Mucosa of gallbladder (tissue), 1 donor: ENCODE results near the gene CAMK2N2. TPM values are rescaled to one million over a fixed set of nuclear protein-coding genes. Genes with fewer than 3 reads are reported as not detected.

ENCODE experiments used
- DNase-seq: peaks from one replicate; pipeline ENCODE4 v3.0.0-alpha.2; 2020; ENCODE audit warnings: low spot score
- total RNA-seq: library from RNA; stranded (reverse); gene quantifications from one replicate; pipeline ENCODE4 v1.2.1, GENCODE V29; 2021
- donor health status: DM: no; HTN: no; CAD: no.

Gene CAMK2N2
- 0.40 TPM for total RNA-seq

DNA sequence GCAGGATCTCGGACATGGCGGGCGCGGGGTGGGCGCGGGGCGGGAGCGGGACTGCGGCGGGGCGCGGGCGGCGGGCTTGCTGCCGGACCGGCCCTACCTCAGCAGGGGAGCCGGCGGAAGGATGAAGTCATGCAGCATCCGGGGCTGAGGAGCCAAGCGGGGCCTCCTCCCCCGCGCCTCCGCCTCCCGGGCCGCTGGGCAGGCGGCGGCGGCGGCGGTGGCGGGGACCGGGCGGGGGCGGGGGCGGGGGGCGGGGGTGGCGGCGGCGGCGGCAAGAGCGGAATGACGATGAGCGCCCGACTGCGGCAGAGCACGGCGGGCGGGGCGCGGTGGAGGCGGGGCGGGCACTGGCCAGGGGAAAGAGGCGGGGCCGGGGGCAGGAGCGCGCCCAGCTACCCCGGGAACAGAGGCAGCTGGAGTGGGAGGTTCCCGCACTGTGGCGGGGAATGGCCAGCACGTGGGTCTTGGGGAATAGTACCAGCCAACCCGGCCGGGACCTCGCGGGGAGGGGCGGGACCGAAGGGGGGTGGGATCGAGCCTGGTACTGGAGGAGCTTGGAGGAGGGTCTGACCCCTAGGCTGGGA, at the start of gene CAMK2N2:
CAMK2N2 (minus strand) TSS at position 284 of the 584 bp plus-strand sequence; CDS start at position 16, 268 bp downstream.
- DNase-seq: no peak

DNA sequence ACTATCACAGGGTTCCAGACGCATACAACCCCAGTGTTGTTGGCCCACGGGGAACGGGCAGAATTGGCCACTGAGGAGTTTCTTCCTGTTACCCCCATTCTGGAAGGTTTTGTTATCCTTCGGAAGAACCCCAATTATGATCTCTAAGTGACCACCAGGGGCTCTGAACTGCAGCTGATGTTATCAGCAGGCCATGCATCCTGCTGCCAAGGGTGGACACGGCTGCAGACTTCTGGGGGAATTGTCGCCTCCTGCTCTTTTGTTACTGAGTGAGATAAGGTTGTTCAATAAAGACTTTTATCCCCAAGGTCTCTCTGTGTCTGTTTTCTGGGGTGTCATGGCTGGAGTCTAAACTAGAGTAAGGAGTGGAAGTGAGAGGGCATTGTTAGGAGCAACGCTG, 47.4 kb upstream of the CAMK2N2 start:
- no peak for DNase-seq

DNA sequence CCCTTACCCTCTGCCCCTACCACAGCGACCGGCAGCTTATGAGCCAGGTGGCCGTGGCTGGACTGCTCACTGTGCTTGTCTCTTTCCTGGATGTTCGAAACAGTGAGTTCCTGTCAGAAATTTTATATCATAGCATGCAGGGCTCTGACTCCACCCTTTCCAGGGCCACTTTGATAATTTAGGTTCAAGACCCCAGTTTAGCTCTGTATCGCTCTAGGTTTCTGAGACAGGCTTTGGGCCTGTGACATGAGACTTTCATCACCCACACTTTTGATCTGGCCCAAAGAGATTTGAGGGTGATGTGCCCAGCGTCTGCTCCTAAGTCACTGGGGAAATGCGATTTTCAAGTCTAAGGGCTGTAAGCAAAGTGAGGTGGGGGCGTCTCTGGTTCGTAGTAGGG, 46.6 kb upstream of the CAMK2N2 start:
- no peak for DNase-seq

GRCh38 chr3:184306341-184306972, 45.1 kb upstream of the CAMK2N2 start:
- DNase-seq: no peak

GRCh38 chr3:184305577-184305976, 44.2 kb upstream of the CAMK2N2 start:
- no peak for DNase-seq

GRCh38 chr3:184300378-184300720, 39.0 kb upstream of the CAMK2N2 start:
- no peak for DNase-seq

DNA sequence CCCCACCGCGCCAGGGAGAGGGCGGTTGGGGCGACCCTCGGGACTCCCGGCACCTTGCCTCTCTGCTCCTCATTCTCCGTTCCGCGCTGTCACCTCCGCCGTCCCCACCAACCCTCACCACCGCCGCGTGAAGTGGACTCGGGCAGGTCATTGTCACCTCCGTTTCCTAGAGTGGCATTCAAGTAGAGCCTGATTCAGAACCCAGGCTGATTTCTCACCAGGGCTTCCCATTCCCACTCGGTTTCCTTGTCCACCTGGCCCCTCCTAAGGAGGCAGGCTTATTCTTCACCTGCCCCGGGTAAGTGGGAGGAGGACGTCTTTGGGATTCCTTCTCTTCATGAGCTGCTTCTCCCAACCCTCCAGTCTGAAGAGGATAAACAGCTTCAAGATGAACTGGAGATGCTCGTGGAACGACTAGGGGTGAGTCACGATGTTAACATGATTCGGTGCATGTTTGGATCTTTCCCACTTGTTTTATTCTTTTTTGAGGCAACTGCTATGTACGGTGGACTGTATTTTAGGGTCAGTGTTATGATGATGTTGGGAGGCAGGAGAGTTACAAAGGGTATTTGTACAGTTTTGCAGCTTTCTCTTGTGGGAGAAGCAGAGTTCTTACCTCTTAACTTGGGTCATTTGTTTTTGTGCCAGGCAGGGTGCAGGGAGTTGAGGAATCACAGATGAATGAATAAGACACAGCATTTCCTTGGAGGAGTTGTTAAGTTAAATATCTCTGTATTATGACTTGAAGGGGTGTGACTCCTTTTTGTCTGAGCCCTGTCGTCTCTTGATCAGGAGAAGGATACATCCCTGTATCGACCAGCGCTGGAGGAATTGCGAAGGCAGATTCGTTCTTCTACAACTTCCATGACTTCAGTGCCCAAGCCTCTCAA, 38.4 kb upstream of the CAMK2N2 start:
- DNase-seq: no peak

DNA sequence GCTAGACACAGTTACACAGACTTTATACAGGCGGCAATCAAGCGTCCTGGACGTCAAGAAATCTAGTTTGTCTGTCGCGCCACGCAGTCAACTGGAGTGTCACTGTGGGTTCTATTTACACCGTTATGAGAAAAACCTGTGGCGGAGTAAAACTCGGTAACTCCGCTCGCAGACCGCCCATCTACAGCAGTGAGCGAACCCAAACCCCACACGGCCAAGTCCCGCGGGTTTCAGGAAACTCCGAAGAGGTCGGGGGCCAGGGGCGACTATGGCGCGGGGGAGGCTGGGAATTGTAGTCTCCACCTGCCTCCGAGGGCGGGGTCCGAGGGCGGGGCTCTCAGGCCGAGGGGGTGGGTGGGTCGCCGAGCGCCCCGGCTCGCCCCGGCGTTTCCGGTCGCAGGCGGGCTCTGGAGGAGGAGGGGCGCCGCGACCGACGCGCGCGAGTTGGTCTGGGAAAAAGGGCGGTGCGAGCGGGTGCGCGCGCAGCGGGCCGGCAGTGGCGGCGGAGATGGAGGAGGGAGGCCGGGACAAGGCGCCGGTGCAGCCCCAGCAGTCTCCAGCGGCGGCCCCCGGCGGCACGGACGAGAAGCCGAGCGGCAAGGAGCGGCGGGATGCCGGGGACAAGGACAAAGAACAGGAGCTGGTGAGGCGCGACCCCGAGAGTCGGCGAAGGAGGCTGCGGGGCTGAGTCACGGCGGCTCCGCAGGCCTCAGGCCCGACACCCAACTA, 37.6 kb upstream of the CAMK2N2 start, which contains the start of gene PSMD2:
PSMD2 (plus strand) TSS at position 483 of the 729 bp plus-strand sequence; CDS start at position 509, 26 bp downstream.
- DNase-seq: peak; percentile 97

- no peak for DNase-seq
Observed at GRCh38 chr3:184296616-184297015, 35.3 kb upstream of the CAMK2N2 start.

DNA sequence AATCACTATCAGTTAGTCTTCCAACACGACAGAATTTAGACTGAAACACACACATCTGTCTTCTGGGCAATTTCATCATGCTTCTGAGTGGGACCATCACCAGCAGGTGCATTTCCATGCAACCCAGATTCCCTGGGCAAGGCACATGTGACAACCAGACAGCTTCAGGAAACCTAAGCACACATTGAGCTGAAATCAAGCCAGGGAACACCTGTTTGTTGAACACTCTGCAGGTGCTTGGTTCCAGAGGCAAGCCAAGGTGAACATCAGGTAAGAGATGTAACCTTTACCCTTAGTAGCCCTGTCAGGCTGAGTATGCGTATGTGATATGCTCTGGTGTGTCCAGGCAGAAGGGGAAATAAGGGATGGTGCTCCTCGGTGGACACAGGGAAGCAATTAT, 34.4 kb upstream of the CAMK2N2 start:
- no peak for DNase-seq

DNA sequence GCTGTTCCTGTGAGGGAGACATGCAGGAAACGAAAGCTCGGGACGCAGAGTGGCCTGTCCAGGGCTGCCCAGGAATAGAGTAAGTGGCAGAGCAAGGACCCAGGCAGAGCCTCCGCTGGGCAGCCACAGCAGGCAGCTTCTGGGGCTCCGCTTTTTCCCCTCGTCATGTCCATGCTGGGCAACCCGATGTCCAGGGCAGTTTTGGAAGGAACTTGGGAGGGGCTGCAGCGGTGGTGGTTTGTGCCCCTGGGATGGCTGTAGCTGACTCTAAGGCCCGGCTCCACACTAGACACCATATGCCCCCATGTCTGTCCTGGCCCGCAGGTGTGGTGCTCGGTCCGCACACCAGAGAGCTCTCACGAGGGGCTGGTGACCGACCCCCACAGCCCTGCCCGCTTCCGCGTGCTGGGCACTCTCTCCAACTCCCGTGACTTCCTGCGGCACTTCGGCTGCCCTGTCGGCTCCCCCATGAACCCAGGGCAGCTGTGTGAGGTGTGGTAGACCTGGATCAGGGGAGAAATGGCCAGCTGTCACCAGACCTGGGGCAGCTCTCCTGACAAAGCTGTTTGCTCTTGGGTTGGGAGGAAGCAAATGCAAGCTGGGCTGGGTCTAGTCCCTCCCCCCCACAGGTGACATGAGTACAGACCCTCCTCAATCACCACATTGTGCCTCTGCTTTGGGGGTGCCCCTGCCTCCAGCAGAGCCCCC, 30.5 kb upstream of the CAMK2N2 start:
- no peak for DNase-seq

GRCh38 chr3:184291044-184291737, 29.8 kb upstream of the CAMK2N2 start:
- DNase-seq: no peak

DNA sequence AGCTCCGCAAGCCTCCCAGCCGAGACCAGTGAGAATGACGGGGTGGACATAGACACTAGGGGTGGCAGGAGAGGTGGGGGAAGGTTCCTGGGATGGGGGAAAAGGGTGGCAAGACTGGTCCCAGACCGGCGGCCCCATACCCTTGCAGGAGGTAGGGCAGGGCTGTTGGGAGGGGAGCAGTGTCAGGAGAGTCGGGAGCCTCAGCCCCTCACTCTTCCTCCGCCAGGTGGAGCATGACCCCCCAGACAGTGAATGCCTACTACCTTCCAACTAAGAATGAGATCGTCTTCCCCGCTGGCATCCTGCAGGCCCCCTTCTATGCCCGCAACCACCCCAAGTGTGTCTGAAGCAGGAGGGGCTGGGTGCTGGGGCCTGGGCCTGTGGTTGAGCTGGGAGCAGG, 29.0 kb upstream of the CAMK2N2 start:
- no peak for DNase-seq

- DNase-seq: peak; percentile 36
Observed at GRCh38 chr3:184289426-184289938, 28.1 kb upstream of the CAMK2N2 start.

DNA sequence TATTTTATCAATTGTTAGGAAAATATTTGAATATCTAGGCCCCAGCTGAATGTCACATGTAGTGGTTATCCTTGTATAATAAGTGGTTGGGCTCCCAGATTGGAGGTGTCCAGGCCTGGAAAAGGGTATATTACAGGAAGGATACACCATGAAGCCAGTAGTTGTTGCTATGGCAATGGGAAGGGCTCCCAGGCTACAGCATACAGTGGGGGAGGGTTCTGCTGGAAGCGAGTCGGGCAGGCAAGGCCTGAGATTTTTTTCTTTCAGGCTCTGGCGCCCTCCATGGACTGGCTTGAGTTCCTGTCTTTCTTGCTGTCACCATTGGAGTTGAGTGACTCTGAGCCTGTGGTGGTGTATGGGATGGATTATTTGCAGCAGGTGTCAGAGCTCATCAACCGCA, 23.3 kb upstream of the CAMK2N2 start:
- DNase-seq: no peak

GRCh38 chr3:184283681-184284080, 22.3 kb upstream of the CAMK2N2 start:
- no peak for DNase-seq

DNA sequence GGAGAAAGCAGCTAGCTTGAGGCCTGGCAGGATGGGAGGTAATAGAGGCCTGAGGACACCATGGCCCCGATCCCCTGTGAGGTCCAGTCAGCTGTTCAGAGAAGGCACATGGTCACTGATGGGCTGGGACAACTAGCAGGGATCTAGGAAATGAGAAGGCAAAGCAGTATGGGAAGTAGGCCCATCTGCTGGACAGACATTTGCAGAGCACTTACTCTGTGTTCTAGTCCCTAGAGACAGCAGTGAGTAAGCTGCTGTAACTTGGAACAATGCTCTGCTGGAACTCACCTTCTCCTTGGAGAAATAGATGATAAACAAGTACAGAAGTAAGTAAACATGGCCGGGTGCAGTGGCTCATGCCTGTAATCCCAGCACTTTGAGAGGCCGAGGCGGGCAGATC, 21.6 kb upstream of the CAMK2N2 start:
- DNase-seq: no peak

DNA sequence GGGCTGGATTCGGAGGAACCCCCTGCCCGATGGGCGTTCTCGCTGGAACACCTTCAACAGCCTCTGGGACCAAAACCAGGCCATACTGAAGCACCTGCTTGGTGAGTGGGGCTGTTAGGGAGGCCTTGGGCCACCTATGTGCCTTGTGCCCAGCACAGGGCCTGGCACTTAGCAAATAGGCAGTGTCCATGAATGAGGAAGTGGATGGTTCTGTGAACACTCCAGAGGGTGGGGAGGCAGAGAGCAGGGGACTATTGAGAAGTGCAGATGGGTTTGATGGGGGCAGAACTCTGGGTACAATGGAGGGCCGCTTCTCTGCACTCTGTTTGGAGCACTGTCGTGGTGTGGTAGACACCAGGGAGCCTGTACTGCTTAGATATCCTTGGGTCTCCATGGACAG, 16.0 kb upstream of the CAMK2N2 start:
- no peak for DNase-seq

- DNase-seq: no peak
Observed at GRCh38 chr3:184275961-184276910, 14.9 kb upstream of the CAMK2N2 start, which contains the start of gene ECE2. TSS of gene ECE2 (plus strand) at chr3:184276022. CDS start at chr3:184276154, 132 bp downstream.

DNA sequence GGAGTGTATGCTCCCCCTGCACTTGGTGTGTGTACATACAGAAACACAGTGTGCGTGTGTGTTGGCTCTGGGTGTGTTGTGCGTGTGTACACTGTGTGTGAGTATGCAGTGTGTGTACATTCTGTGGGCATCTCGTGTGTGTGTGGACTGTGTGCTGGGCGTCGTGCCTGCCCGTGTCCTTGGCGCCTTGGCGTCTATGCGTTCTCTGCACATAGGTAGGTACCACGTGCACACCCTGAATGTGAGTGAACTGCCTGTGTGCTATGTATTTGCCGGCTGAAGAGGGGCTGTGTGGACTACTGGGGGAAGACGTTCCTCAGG, 14.0 kb upstream of the CAMK2N2 start:
- no peak for DNase-seq
